Keratinocyte (primary cell): ENCODE measurements around the gene FOSB. TPM values are rescaled to one million over a fixed set of nuclear protein-coding genes. Genes with fewer than 3 reads are reported as not detected.

Source experiments
- DNase-seq: peaks from one replicate; pipeline ENCODE4 v3.0.0-alpha.2; 2011; ENCODE audit warnings: low read depth, missing footprints, low spot score
- FAIRE-seq: peaks from 2 replicates; lab custom pipeline; 2011; peaks lifted over from hg19 to GRCh38; lab: Jason Lieb, UNC
- H2AFZ ChIP-seq: 2 replicates; pipeline ENCODE4 v1.6.0; 2012; ENCODE audit warnings: low read length, control low read depth, inconsistent platforms; ENCODE audit not compliant: control insufficient read depth
- H3K27ac ChIP-seq: 2 replicates; pipeline ENCODE4 v1.5.1; 2011; ENCODE audit warnings: low read length; ENCODE audit not compliant: control insufficient read depth, insufficient read depth
- H3K27me3 ChIP-seq: 3 replicates; pipeline ENCODE4 v1.6.0; 2011; ENCODE audit warnings: low read length; ENCODE audit not compliant: control insufficient read depth, insufficient read depth; ENCODE audit errors: extremely low read depth
- H3K36me3 ChIP-seq, 2 experiments: 2 replicates in 1 of 2; 3 replicates in 1 of 2; pipeline ENCODE4 v1.5.1; 2011; ENCODE audit warnings: low read length in 2 of 2, mild to moderate bottlenecking in 1 of 2; ENCODE audit not compliant: control insufficient read depth in 2 of 2, insufficient read depth in 2 of 2; ENCODE audit errors: extremely low read depth in 1 of 2
- H3K4me1 ChIP-seq: 3 replicates; pipeline ENCODE4 v1.5.1; 2011; ENCODE audit warnings: low read length; ENCODE audit not compliant: control insufficient read depth, insufficient read depth; ENCODE audit errors: extremely low read depth
- H3K4me2 ChIP-seq: 3 replicates; pipeline ENCODE4 v1.6.0; 2011; ENCODE audit warnings: low read depth, low read length; ENCODE audit not compliant: control insufficient read depth, insufficient read depth; ENCODE audit errors: extremely low read depth
- H3K4me3 ChIP-seq, 3 experiments: fragments of 200-600 bp in 1 of 3; sonication (generic) in 1 of 3; 2 replicates in 2 of 3; 3 replicates in 1 of 3; pipeline ENCODE4 v1.5.1; 2011 to 2016; ENCODE audit warnings: low read length in 3 of 3, mild to moderate bottlenecking in 3 of 3, control low read depth in 2 of 3, inconsistent platforms in 1 of 3, low read depth in 1 of 3, mixed read lengths in 1 of 3, mixed run types in 1 of 3, moderate library complexity in 1 of 3; ENCODE audit not compliant: control insufficient read depth in 2 of 3, insufficient read depth in 2 of 3; ENCODE audit errors: extremely low read depth in 1 of 3
- H3K79me2 ChIP-seq: 2 replicates; pipeline ENCODE4 v1.6.0; 2012; ENCODE audit warnings: low read length; ENCODE audit not compliant: control insufficient read depth, insufficient read depth
- H3K9ac ChIP-seq: 3 replicates; pipeline ENCODE4 v1.6.0; 2011; ENCODE audit warnings: low read length; ENCODE audit not compliant: control insufficient read depth, insufficient read depth; ENCODE audit errors: extremely low read depth
- H3K9me1 ChIP-seq: 3 replicates; pipeline ENCODE4 v1.6.0; 2011; ENCODE audit warnings: low read length; ENCODE audit not compliant: control insufficient read depth, insufficient read depth; ENCODE audit errors: extremely low read depth
- H3K9me3 ChIP-seq: 2 replicates; pipeline ENCODE4 v1.5.1; 2012; ENCODE audit warnings: low read depth, low read length; ENCODE audit not compliant: control insufficient read depth
- H4K20me1 ChIP-seq: 3 replicates; pipeline ENCODE4 v1.6.0; 2011; ENCODE audit warnings: low read length; ENCODE audit not compliant: control insufficient read depth, insufficient read depth; ENCODE audit errors: extremely low read depth
- EZH2 ChIP-seq: IDR thresholded peaks from one replicate; pipeline ENCODE4 v1.6.1; 2012; ENCODE audit warnings: inconsistent platforms, mild to moderate bottlenecking, low read length, moderate library complexity
- dilution Hi-C: fragments of 300-500 bp; cut with MboI; formaldehyde crosslinking; loops from one replicate; pipeline ENCODE4 v1.7.0; 2020; ENCODE audit warnings: low sequenced_read_pairs; ENCODE audit not compliant: extremely low pct_ligation_motif_present
- polyA plus RNA-seq, 5 experiments: library from polyadenylated mRNA; depleted of rRNA in 3 of 5; stranded (reverse) in 3 of 5; stranded (forward) in 1 of 5; unstranded in 1 of 5; fragments of >200 nt; gene quantifications; 1 replicate in 1 of 5; 2 replicates in 3 of 5; 3 replicates in 1 of 5; pipeline versions ENCODE4 v1.2.1 to v1.2.3, GENCODE V29; 2011 to 2012; ENCODE audit warnings: missing spikeins in 2 of 5, low read depth in 1 of 5, low replicate concordance in 1 of 5
- TF ChIP-seq, protein P1 (sequence below), 3 experiments: IDR thresholded peaks in 1 of 3; conservative IDR thresholded peaks in 1 of 3; optimal IDR thresholded peaks in 1 of 3; 2 replicates in 2 of 3; 3 replicates in 1 of 3; pipeline versions ENCODE3 to v1.5.1; 2011; ENCODE audit warnings: low read length in 3 of 3, mild to moderate bottlenecking in 3 of 3, moderate library complexity in 2 of 3, control low read depth in 1 of 3, inconsistent platforms in 1 of 3; ENCODE audit not compliant: insufficient read depth in 2 of 3; ENCODE audit errors: extremely low read depth in 1 of 3

FOSB gene
- polyA plus RNA-seq, 1 donor (not counting 4 experiments of a cell fraction or from before 2014, with no cell fraction given): 4.6 TPM

DNA sequence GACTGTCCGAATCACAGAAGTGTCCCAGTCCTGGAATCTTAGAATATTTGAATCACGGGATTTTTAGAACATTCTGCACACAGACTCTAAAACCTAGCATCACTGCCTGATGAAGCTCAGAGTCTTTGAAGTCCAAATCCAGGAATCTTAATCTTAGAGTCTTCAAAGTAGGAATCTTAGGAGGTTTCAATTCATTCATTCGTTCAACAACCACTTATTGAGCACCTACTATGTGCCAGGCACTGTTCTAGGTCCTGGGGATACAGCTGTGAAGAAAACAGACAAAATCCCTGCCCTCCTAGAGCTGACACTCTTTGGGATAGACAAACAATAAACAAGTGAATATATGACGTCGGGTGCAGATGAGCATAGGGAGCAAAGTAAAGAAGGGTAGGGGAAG lies 27.4 kb downstream of the FOSB start:
- Histone ChIP-seq H3K9me3 (no peaks in the 10 kb centered on the region), H2AFZ (no peak overlapping the region), H3K27me3 (no peaks in the 10 kb centered on the region), H3K36me3 (peaks cover 0 to 4% of the 10 kb centered on the region in 2 experiments), H3K4me1 (peaks cover 18% of the 10 kb centered on the region), H3K79me2 (no peaks in the 10 kb centered on the region), H4K20me1 (no peaks in the 10 kb centered on the region), H3K9me1 (no peaks in the 10 kb centered on the region), H3K9ac (no peak overlapping the region), H3K4me2 (no peak overlapping the region), H3K27ac (no peak overlapping the region), H3K4me3 (no peak overlapping the region)
- FAIRE-seq (no peak), DNase-seq (no peak)
- TF ChIP-seq, protein P1, sequence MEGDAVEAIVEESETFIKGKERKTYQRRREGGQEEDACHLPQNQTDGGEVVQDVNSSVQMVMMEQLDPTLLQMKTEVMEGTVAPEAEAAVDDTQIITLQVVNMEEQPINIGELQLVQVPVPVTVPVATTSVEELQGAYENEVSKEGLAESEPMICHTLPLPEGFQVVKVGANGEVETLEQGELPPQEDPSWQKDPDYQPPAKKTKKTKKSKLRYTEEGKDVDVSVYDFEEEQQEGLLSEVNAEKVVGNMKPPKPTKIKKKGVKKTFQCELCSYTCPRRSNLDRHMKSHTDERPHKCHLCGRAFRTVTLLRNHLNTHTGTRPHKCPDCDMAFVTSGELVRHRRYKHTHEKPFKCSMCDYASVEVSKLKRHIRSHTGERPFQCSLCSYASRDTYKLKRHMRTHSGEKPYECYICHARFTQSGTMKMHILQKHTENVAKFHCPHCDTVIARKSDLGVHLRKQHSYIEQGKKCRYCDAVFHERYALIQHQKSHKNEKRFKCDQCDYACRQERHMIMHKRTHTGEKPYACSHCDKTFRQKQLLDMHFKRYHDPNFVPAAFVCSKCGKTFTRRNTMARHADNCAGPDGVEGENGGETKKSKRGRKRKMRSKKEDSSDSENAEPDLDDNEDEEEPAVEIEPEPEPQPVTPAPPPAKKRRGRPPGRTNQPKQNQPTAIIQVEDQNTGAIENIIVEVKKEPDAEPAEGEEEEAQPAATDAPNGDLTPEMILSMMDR (optimal IDR thresholded peaks at IDR 0.05 in 1 of 3, IDR thresholded peaks at IDR 0.05 in 1 of 3, conservative IDR thresholded peaks at IDR 0.05 in 1 of 3; ENCODE audit: extremely low read depth in 1 of 3, insufficient read depth in 2 of 3, low read length in 3 of 3): no peak
- no peak for TF ChIP-seq EZH2
- dilution Hi-C loops: no loop called here

DNA sequence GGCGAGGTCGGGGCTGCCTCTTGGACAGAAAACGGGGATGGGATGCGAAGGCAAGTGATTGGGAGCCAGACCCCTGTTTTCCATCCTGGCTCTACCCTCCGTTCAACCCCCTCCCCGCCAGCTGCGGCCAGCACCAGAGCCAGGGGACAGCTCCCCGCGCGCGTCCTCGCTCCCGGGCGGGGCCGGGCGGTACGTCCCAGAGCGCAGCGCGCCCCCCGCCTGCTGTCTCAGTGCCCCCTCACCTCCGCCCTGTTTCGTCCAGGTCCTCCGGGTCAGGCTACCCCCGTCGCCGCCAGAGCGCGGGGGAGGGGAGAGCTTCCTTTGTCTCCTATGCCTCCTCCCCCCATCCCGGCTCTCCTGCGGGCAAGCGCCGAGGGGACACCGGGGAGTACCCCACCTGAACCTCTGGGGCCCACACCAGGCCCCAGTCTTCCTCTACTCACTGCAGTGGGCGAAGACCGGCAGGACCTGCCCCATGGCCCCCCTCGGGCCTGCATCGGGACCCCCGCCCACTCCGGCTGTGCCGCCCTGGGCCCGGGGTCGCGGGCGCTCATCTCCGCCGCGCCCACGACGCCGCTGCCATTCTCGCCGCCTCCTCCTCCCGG lies 28.7 kb downstream of the FOSB start:
- H3K9me1 ChIP-seq: no peaks in the 10 kb centered on the region
- no peaks in the 10 kb centered on the region for H4K20me1 ChIP-seq
- H3K9ac ChIP-seq: peak overlapping the region; percentile 67
- H3K4me1 ChIP-seq: peaks cover 18% of the 10 kb centered on the region
- H3K36me3 ChIP-seq: peaks cover 0 to 4% of the 10 kb centered on the region in 2 experiments
- dilution Hi-C loops: no loop called here
- peak overlapping the region; percentile 22 for H2AFZ ChIP-seq
- H3K27me3 ChIP-seq: no peaks in the 10 kb centered on the region
- DNase-seq (no peak), FAIRE-seq (no peak)
- H3K4me3 ChIP-seq: peak overlapping the region; percentile 70 to 92 (median 76)
- TF ChIP-seq, protein P1 (optimal IDR thresholded peaks at IDR 0.05 in 1 of 3, IDR thresholded peaks at IDR 0.05 in 1 of 3, conservative IDR thresholded peaks at IDR 0.05 in 1 of 3; ENCODE audit: extremely low read depth in 1 of 3, insufficient read depth in 2 of 3, low read length in 3 of 3): no peak
- no peak for TF ChIP-seq EZH2
- H3K4me2 ChIP-seq: peak overlapping the region; percentile 89
- no peaks in the 10 kb centered on the region for H3K9me3 ChIP-seq
- H3K27ac ChIP-seq: no peak overlapping the region
- H3K79me2 ChIP-seq: no peaks in the 10 kb centered on the region
